HepG2 (cell line): ENCODE measurements around the gene RHOG. TPM values are rescaled to one million over a fixed set of nuclear protein-coding genes. Genes with fewer than 3 reads are reported as not detected.

Experiments
- CREM ChIP-seq, 2 experiments: sonication (generic) in 1 of 2; formaldehyde crosslinking in 1 of 2; IDR thresholded peaks; 2 replicates each; pipeline versions ENCODE4 v1.4.0 to v1.6.1; 2016 to 2020; ENCODE audit warnings: antibody characterized with exemption in 1 of 2, mild to moderate bottlenecking in 1 of 2, missing genetic modification reagents in 1 of 2
- ESRRA ChIP-seq: sonication (generic); formaldehyde crosslinking; IDR thresholded peaks from 2 replicates; pipeline ENCODE4 v1.5.1; 2020; ENCODE audit warnings: mild to moderate bottlenecking, low read depth, missing genetic modification reagents
- FIP1L1 ChIP-seq: fragments of 200-400 bp; formaldehyde crosslinking; IDR thresholded peaks from 2 replicates; pipeline ENCODE4 v1.6.1; 2018; ENCODE audit warnings: low read depth, mild to moderate bottlenecking, low read length, moderate library complexity, borderline replicate concordance; ENCODE audit not compliant: insufficient read depth
- FOSL2 ChIP-seq: sonication (generic); formaldehyde crosslinking; IDR thresholded peaks from 2 replicates; pipeline ENCODE4 v1.4.0; 2020; ENCODE audit warnings: missing genetic modification reagents
- GATAD2A ChIP-seq: IDR thresholded peaks from 2 replicates; pipeline ENCODE4 v1.6.1; 2016
- HDAC2 ChIP-seq: sonication (generic); formaldehyde crosslinking; IDR thresholded peaks from 2 replicates; pipeline ENCODE4 v1.4.0; 2020; ENCODE audit warnings: missing genetic modification reagents
- HOXA5 ChIP-seq: sonication (generic); formaldehyde crosslinking; IDR thresholded peaks from 2 replicates; pipeline ENCODE4 v1.4.0; 2020; ENCODE audit warnings: missing genetic modification reagents
- NFKBIZ ChIP-seq: IDR thresholded peaks from 2 replicates; pipeline ENCODE4 v1.6.1; 2018; ENCODE audit warnings: missing genetic modification reagents, missing compliant biosample characterization
- SALL1 ChIP-seq: sonication (generic); formaldehyde crosslinking; IDR thresholded peaks from 2 replicates; pipeline ENCODE4 v1.8.0; 2022; ENCODE audit warnings: mild to moderate bottlenecking, missing genetic modification reagents
- TARDBP ChIP-seq: sonication (generic); formaldehyde crosslinking; IDR thresholded peaks from 2 replicates; pipeline ENCODE4 v1.8.0; 2022; ENCODE audit warnings: mild to moderate bottlenecking, missing genetic modification reagents
- TRIM24 ChIP-seq: sonication (generic); formaldehyde crosslinking; IDR thresholded peaks from 2 replicates; pipeline ENCODE4 v1.8.0; 2022; ENCODE audit warnings: mild to moderate bottlenecking, missing genetic modification reagents
- XRCC5 ChIP-seq: fragments of 200-400 bp; formaldehyde crosslinking; optimal IDR thresholded peaks from 2 replicates; pipeline ENCODE3; 2017; ENCODE audit warnings: mild to moderate bottlenecking, low read length
- YY1 ChIP-seq: IDR thresholded peaks from 2 replicates; pipeline ENCODE4 v1.6.1; 2011; ENCODE audit warnings: low read length, low read depth, moderate library complexity, mild to moderate bottlenecking; ENCODE audit not compliant: insufficient read depth, insufficient replicate concordance
- ZFY ChIP-seq: sonication (generic); formaldehyde crosslinking; IDR thresholded peaks from 2 replicates; pipeline ENCODE4 v1.4.0; 2020; ENCODE audit warnings: missing genetic modification reagents
- ZNF274 ChIP-seq: sonication (generic); formaldehyde crosslinking; IDR thresholded peaks from 2 replicates; pipeline ENCODE4 v1.5.1; 2020; ENCODE audit warnings: mild to moderate bottlenecking, missing genetic modification reagents
- ZNF33A ChIP-seq: sonication (generic); formaldehyde crosslinking; IDR thresholded peaks from 2 replicates; pipeline ENCODE4 v1.5.1; 2020; ENCODE audit warnings: missing genetic modification reagents, mild to moderate bottlenecking, moderate library complexity, borderline replicate concordance
- ZNF510 ChIP-seq: sonication (generic); formaldehyde crosslinking; IDR thresholded peaks from 2 replicates; pipeline ENCODE4 v1.4.0; 2020; ENCODE audit warnings: low read depth, mild to moderate bottlenecking, missing genetic modification reagents
- ZNF564 ChIP-seq: sonication (generic); formaldehyde crosslinking; IDR thresholded peaks from 2 replicates; pipeline ENCODE4 v1.8.1; 2023; ENCODE audit warnings: mild to moderate bottlenecking, missing genetic modification reagents
- ZNF567 ChIP-seq: sonication (generic); formaldehyde crosslinking; IDR thresholded peaks from 2 replicates; pipeline ENCODE4 v1.8.1; 2023; ENCODE audit warnings: mild to moderate bottlenecking, missing genetic modification reagents, borderline replicate concordance
- ZNF878 ChIP-seq: sonication (generic); formaldehyde crosslinking; IDR thresholded peaks from 2 replicates; pipeline ENCODE4 v1.8.1; 2023; ENCODE audit warnings: mild to moderate bottlenecking, missing genetic modification reagents, moderate library complexity
- polyA plus RNA-seq, 8 experiments: library from polyadenylated mRNA; depleted of rRNA in 3 of 8; stranded (reverse) in 7 of 8; unstranded in 1 of 8; fragments of >200 nt; fragmentation: Illumina TruSeq in 4 of 8; extraction: Trizol in 4 of 8; gene quantifications; 2 replicates each; pipeline versions ENCODE4 v1.2.1 to v1.2.3, GENCODE V29; 2011 to 2016; ENCODE audit warnings: low read depth in 4 of 8, missing spikeins in 1 of 8, mixed read lengths in 1 of 8; ENCODE audit not compliant: insufficient read depth in 1 of 8
- total RNA-seq, 5 experiments: library from RNA; depleted of rRNA; stranded (reverse); fragments of >200 nt; fragmentation: Illumina TruSeq; extraction: Trizol; gene quantifications; 2 replicates each; pipeline ENCODE4 v1.2.3, GENCODE V29; 2016; ENCODE audit warnings: low read depth in 1 of 5
- TF ChIP-seq, protein P1 (sequence below): sonication (generic); formaldehyde crosslinking; IDR thresholded peaks from 2 replicates; pipeline ENCODE4 v1.4.0; 2020; ENCODE audit warnings: missing genetic modification reagents
- TF ChIP-seq, protein P2 (sequence below): sonication (generic); formaldehyde crosslinking; IDR thresholded peaks from 2 replicates; pipeline ENCODE4 v1.4.0; 2020; ENCODE audit warnings: missing genetic modification reagents
- TF ChIP-seq, protein P3 (sequence below): sonication (generic); formaldehyde crosslinking; IDR thresholded peaks from 2 replicates; pipeline ENCODE4 v1.4.0; 2020; ENCODE audit warnings: mild to moderate bottlenecking, missing genetic modification reagents, borderline replicate concordance

The RHOG gene
- total and polyA plus RNA-seq, 2 of the 13 experiments (the other 11 are each of a cell fraction or from before 2014, with no cell fraction given), result 7.7 to 23.4 TPM

DNA sequence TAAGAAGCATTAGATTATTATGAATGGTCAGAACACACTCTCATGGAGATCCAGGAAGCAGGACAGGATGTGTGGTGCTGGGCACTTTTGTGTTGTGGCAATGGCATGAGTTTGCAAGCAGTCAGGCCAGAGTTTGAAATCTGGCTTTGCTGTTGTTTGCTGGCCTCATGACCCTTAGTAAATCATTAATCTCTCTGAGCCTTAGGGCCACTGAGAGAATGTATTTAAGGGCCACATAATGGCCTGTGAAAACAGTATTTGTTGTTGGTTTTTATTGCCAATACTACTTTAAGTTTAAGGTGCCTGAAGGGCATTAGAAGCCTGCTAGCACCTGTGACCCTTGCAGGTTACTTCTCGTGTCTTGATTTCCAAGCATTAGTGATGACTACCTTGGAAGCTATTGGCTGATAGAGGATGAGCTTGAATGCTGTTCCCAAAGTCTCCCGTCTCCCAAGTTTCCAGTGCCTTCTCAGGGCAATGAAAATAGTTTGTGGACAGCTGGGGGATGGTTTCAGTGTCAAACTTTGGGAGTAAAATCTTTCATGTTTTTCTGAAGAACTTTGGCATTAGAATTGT lies 39.3 kb upstream of the RHOG start (continued):
- TF ChIP-seq, protein P1, sequence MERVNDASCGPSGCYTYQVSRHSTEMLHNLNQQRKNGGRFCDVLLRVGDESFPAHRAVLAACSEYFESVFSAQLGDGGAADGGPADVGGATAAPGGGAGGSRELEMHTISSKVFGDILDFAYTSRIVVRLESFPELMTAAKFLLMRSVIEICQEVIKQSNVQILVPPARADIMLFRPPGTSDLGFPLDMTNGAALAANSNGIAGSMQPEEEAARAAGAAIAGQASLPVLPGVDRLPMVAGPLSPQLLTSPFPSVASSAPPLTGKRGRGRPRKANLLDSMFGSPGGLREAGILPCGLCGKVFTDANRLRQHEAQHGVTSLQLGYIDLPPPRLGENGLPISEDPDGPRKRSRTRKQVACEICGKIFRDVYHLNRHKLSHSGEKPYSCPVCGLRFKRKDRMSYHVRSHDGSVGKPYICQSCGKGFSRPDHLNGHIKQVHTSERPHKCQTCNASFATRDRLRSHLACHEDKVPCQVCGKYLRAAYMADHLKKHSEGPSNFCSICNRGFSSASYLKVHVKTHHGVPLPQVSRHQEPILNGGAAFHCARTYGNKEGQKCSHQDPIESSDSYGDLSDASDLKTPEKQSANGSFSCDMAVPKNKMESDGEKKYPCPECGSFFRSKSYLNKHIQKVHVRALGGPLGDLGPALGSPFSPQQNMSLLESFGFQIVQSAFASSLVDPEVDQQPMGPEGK (CRISPR knock-in tag), result peak; percentile 22; the same call in 1 of the 2 replicates
- TF ChIP-seq XRCC5 (peak; percentile 56), FOSL2 (CRISPR knock-in tag) (peak; percentile 37; the same call in 1 of the 2 replicates), NFKBIZ (CRISPR knock-in tag) (no peak), ZNF564 (no peak), HOXA5 (CRISPR knock-in tag) (no peak), HDAC2 (CRISPR knock-in tag) (peak; percentile 75), GATAD2A (peak; percentile 80), TARDBP (CRISPR knock-in tag) (peak; percentile 80), ZNF510 (CRISPR knock-in tag) (no peak), ZNF274 (CRISPR knock-in tag) (no peak), FIP1L1 (no peak), TRIM24 (CRISPR knock-in tag) (no peak), ZFY (peak; percentile 37; the same call in 1 of the 2 replicates), ZNF567 (CRISPR knock-in tag) (no peak), ZNF878 (CRISPR knock-in tag) (no peak), ZNF33A (CRISPR knock-in tag) (no peak), YY1 (no peak), SALL1 (CRISPR knock-in tag) (peak; percentile 78), ESRRA (CRISPR knock-in tag) (no peak), CREM (IDR thresholded peaks at IDR 0.05) (0 out of 2 replicates have a peak, but pooled peaks have one; percentile 26), CREM (CRISPR knock-in tag; IDR thresholded peaks at IDR 0.05) (no peak)
- TF ChIP-seq, protein P2, sequence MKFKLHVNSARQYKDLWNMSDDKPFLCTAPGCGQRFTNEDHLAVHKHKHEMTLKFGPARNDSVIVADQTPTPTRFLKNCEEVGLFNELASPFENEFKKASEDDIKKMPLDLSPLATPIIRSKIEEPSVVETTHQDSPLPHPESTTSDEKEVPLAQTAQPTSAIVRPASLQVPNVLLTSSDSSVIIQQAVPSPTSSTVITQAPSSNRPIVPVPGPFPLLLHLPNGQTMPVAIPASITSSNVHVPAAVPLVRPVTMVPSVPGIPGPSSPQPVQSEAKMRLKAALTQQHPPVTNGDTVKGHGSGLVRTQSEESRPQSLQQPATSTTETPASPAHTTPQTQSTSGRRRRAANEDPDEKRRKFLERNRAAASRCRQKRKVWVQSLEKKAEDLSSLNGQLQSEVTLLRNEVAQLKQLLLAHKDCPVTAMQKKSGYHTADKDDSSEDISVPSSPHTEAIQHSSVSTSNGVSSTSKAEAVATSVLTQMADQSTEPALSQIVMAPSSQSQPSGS (CRISPR knock-in tag), result peak; percentile 45; the same call in 1 of the 2 replicates
- TF ChIP-seq, protein P3, sequence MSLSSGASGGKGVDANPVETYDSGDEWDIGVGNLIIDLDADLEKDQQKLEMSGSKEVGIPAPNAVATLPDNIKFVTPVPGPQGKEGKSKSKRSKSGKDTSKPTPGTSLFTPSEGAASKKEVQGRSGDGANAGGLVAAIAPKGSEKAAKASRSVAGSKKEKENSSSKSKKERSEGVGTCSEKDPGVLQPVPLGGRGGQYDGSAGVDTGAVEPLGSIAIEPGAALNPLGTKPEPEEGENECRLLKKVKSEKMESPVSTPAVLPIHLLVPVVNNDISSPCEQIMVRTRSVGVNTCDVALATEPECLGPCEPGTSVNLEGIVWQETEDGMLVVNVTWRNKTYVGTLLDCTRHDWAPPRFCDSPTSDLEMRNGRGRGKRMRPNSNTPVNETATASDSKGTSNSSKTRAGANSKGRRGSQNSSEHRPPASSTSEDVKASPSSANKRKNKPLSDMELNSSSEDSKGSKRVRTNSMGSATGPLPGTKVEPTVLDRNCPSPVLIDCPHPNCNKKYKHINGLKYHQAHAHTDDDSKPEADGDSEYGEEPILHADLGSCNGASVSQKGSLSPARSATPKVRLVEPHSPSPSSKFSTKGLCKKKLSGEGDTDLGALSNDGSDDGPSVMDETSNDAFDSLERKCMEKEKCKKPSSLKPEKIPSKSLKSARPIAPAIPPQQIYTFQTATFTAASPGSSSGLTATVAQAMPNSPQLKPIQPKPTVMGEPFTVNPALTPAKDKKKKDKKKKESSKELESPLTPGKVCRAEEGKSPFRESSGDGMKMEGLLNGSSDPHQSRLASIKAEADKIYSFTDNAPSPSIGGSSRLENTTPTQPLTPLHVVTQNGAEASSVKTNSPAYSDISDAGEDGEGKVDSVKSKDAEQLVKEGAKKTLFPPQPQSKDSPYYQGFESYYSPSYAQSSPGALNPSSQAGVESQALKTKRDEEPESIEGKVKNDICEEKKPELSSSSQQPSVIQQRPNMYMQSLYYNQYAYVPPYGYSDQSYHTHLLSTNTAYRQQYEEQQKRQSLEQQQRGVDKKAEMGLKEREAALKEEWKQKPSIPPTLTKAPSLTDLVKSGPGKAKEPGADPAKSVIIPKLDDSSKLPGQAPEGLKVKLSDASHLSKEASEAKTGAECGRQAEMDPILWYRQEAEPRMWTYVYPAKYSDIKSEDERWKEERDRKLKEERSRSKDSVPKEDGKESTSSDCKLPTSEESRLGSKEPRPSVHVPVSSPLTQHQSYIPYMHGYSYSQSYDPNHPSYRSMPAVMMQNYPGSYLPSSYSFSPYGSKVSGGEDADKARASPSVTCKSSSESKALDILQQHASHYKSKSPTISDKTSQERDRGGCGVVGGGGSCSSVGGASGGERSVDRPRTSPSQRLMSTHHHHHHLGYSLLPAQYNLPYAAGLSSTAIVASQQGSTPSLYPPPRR (CRISPR knock-in tag), result peak; percentile 56; the same call in 1 of the 2 replicates
